Activated naive CD8-positive, alpha-beta T cell treated with anti-CD3 and anti-CD28 coated beads, Interleukin-2, amount 10 ng/mL, durations not matched to agents 7 days and 5 days (primary cell): Measurements from ENCODE around the gene TMEM151B. TPM values are rescaled to one million over a fixed set of nuclear protein-coding genes. Genes with fewer than 3 reads are reported as not detected.

Experiments used
- ATAC-seq: fragments of 150-1000 bp; cut with Tn5 transposase; one replicate; pipeline ENCODE4 v1.10.0; 2021; ENCODE audit warnings: low read depth, moderate library complexity
- POLR2A ChIA-PET: fragments of 350-600 bp; sonication (Branson Sonifier 250); formaldehyde crosslinking; loops from one replicate; lab custom pipeline; 2021; ENCODE audit warnings: antibody characterized with exemption; lab: Charles Lee
- DNase-seq: peaks from one replicate; pipeline ENCODE4 v3.0.0; 2021
- H3K27ac Mint-ChIP-seq: one replicate; pipeline ENCODE4 v1.8.0; 2022; ENCODE audit warnings: mild to moderate bottlenecking, mixed read lengths
- H3K27me3 Mint-ChIP-seq: one replicate; pipeline ENCODE4 v1.8.0; 2022; ENCODE audit warnings: mild to moderate bottlenecking, moderate library complexity, mixed read lengths
- H3K36me3 Mint-ChIP-seq: one replicate; pipeline ENCODE4 v1.8.0; 2021; ENCODE audit warnings: mild to moderate bottlenecking, mixed read lengths
- H3K4me1 Mint-ChIP-seq: one replicate; pipeline ENCODE4 v1.8.0; 2021; ENCODE audit warnings: mixed read lengths
- H3K4me3 Mint-ChIP-seq: one replicate; pipeline ENCODE4 v1.8.0; 2022; ENCODE audit warnings: mild to moderate bottlenecking, moderate library complexity, mixed read lengths
- H3K9me3 Mint-ChIP-seq: one replicate; pipeline ENCODE4 v1.8.0; 2021; ENCODE audit warnings: mixed read lengths
- total RNA-seq, 2 experiments: library from RNA; stranded (reverse); gene quantifications; one replicate each; pipeline ENCODE4 v1.2.3, GENCODE V29; 2021

Gene TMEM151B
- total RNA-seq, 2 experiments from 2014 or later, result not detected

GRCh38 chr6:44235891-44236516, 34.2 kb upstream of the TMEM151B start:
- H3K9me3 Mint-ChIP-seq, result no peaks in the 10 kb centered on the region
- POLR2A ChIA-PET, result interaction anchor here (2.1 kb wide), 1 partner anchor 11 kb away, joined by 14 read pairs; the partner anchor contains the start of gene HSP90AB1
- no peak overlapping the region for H3K4me3 Mint-ChIP-seq
- no peak for ATAC-seq
- peaks cover 16% of the 10 kb centered on the region for H3K4me1 Mint-ChIP-seq
- DNase-seq, result no peak
- peaks cover 2% of the 10 kb centered on the region for H3K36me3 Mint-ChIP-seq
- H3K27ac Mint-ChIP-seq, result no peak overlapping the region
- no peaks in the 10 kb centered on the region for H3K27me3 Mint-ChIP-seq

- H3K9me3 Mint-ChIP-seq, result no peaks in the 10 kb centered on the region
- POLR2A ChIA-PET, result interaction anchor here (1.3 to 1.5 kb wide), 4 partner anchors 10 to 18 kb away, joined by 5 to 18 read pairs (median 8); partner anchors contain the start of genes HSP90AB1 and SLC29A1
- H3K4me1 Mint-ChIP-seq, result peaks cover 16% of the 10 kb centered on the region
- peaks cover 4% of the 10 kb centered on the region for H3K27me3 Mint-ChIP-seq
- no peaks in the 10 kb centered on the region for H3K36me3 Mint-ChIP-seq
- peak overlapping the region; percentile 91 for H3K4me3 Mint-ChIP-seq
- DNase-seq (no peak), ATAC-seq (peak; percentile 72)
- H3K27ac Mint-ChIP-seq, result peak overlapping the region; percentile 94
Observed at GRCh38 chr6:44237021-44237812, 33.0 kb upstream of the TMEM151B start.

DNA sequence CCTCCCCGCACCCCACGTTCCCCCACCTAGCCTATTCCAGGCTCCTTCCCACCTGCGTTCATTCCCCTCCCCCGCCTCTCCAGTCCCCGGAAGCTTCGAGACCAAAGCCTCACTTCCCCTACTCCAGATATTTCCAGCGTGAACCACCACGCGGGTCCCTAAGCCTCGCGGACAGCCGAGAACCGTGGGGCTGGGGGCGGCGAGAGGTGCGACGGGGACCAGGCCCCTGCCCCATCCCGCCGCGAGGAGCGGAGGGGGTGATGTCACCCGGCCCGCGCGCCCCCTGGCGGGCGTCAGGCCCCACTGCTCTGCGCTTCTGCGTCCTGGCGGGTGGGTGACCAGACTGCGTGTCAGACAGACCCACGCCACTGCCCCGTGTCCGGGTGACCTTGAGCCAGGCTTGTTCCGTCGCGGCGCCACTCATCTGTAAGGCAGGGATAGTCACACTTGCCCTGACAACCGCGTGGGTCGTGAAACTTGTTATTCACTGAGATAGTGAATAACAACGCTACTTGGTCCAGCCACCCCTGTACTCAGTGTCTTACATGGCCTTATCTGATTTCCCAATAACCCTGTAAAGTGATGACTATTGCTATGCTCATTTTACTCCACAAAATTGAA, 32.3 kb upstream of the TMEM151B start:
- Mint-ChIP-seq H3K36me3 (no peaks in the 10 kb centered on the region), H3K4me1 (peaks cover 14% of the 10 kb centered on the region), H3K27me3 (peaks cover 4% of the 10 kb centered on the region), H3K4me3 (peak overlapping the region; percentile 91), H3K9me3 (no peaks in the 10 kb centered on the region), H3K27ac (peak overlapping the region; percentile 94)
- POLR2A ChIA-PET, result interaction anchor here (1.3 to 1.5 kb wide), 4 partner anchors 9 to 17 kb away, joined by 5 to 18 read pairs (median 8); partner anchors contain the start of genes HSP90AB1 and SLC29A1
- DNase-seq, result peak; percentile 91
- peak; percentile 94 for ATAC-seq

- peak overlapping the region; percentile 91 for H3K4me3 Mint-ChIP-seq
- no peaks in the 10 kb centered on the region for H3K36me3 Mint-ChIP-seq
- H3K4me1 Mint-ChIP-seq, result peaks cover 10% of the 10 kb centered on the region
- no peak for DNase-seq
- peaks cover 6% of the 10 kb centered on the region for H3K27me3 Mint-ChIP-seq
- POLR2A ChIA-PET, result no interaction called here
- no peak for ATAC-seq
- no peaks in the 10 kb centered on the region for H3K9me3 Mint-ChIP-seq
- peak overlapping the region; percentile 94 for H3K27ac Mint-ChIP-seq
Observed at GRCh38 chr6:44238687-44239350, 31.4 kb upstream of the TMEM151B start.

GRCh38 chr6:44243345-44243744, 26.9 kb upstream of the TMEM151B start:
- H3K4me3 Mint-ChIP-seq, result no peak overlapping the region
- peaks cover 20% of the 10 kb centered on the region for H3K4me1 Mint-ChIP-seq
- H3K27ac Mint-ChIP-seq, result no peak overlapping the region
- H3K27me3 Mint-ChIP-seq, result peaks cover 11% of the 10 kb centered on the region
- no peaks in the 10 kb centered on the region for H3K9me3 Mint-ChIP-seq
- H3K36me3 Mint-ChIP-seq, result peaks cover 11% of the 10 kb centered on the region
- POLR2A ChIA-PET, result interaction anchor here (1.2 kb wide), 1 partner anchor 9 kb away, joined by 5 read pairs; no protein-coding TSS in a partner anchor
- DNase-seq, result no peak
- ATAC-seq, result no peak

DNA sequence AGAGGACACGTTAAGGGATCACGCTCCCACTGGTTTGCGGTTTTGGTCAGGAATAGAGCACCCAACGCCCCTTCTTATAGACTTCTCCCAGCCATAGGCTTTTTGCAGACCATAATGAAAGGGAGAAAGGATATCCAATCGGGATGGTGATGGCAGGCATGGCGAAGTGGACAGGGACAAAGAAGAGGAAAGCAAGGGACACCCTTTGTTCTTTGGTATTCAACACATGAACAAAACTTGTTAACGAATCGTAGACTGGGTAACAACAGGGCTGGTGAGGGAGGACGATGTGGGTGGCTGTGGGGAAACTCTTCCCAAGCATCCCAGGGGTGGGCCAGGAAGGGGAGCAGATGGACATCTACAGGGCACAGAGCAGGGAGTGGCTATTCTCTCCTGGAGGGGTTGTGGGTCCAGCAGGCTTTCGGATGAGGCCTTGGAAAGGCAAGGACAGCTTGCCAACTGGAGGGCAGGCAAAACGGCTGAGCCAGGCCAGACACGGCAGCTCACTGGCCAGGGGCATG, 24.8 kb upstream of the TMEM151B start:
- H3K27me3 Mint-ChIP-seq, result peaks cover 11% of the 10 kb centered on the region
- no peak for DNase-seq
- POLR2A ChIA-PET, result interaction anchor here (1.3 to 4.2 kb wide), 5 partner anchors 11 to 83 kb away, joined by 6 to 111 read pairs (median 30); partner anchors contain the start of genes NFKBIE, SLC29A1 and SLC35B2

DNA sequence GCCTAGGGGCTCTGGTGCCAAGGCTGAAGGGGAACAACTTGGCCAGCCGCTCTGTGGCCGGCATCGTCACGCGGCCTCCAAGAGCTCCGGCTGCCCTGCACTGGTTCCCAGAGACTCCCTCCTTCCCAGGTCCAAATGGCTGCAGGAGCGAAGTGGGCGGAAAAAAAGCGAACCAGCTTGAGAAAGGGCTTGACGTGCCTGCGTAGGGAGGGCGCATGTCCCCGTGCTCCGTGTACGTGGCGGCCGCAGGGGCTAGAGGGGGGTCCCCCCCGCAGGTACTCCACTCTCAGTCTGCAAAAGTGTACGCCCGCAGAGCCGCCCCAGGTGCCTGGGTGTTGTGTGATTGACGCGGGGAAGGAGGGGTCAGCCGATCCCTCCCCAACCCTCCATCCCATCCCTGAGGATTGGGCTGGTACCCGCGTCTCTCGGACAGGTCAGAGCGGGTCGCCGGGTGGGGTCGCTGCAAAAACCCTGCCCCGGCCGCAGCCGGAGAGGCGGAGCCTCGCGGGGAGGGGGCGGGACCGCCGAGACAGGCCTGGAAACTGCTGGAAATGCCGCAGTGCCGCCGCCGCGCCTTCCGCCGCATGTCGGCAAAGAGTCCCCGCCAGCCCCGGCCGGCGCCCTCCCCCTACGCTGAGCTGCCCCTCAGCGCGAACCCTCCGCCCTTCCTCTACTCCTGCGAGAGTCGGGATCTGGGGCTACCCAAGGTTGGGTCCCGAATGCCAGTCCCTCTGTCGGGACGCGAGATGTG, 24.2 kb upstream of the TMEM151B start:
- POLR2A ChIA-PET, result interaction anchor here (0.7 to 4.2 kb wide), 23 partner anchors 8 to 1064 kb away, joined by 3 to 111 read pairs (median 6); partner anchors contain the start of genes AARS2, CDC5L, CUL9 and GTPBP2
- Mint-ChIP-seq H3K4me3 (peak overlapping the region; percentile 99), H3K4me1 (peaks cover 39% of the 10 kb centered on the region), H3K36me3 (peaks cover 26% of the 10 kb centered on the region), H3K27me3 (peaks cover 11% of the 10 kb centered on the region), H3K9me3 (no peaks in the 10 kb centered on the region), H3K27ac (peak overlapping the region; percentile 99)
- peak; percentile 92 for DNase-seq
- ATAC-seq, result peak; percentile 28

More for the DNA sequence above, 24.8 kb upstream of the TMEM151B start:
- Mint-ChIP-seq H3K9me3 (no peaks in the 10 kb centered on the region), H3K36me3 (peaks cover 25% of the 10 kb centered on the region), H3K27ac (peak overlapping the region; percentile 99), H3K4me1 (peaks cover 38% of the 10 kb centered on the region), H3K4me3 (peak overlapping the region; percentile 99)
- no peak for ATAC-seq

GRCh38 chr6:44246663-44247337, 23.4 kb upstream of the TMEM151B start, which contains the start of gene HSP90AB1:
TSS of gene HSP90AB1 (plus strand) at chr6:44247101. CDS start at chr6:44248630, 1,529 bp downstream.
- DNase-seq, result peak; percentile 90
- H3K27me3 Mint-ChIP-seq, result peaks cover 7% of the 10 kb centered on the region
- H3K4me1 Mint-ChIP-seq, result peaks cover 45% of the 10 kb centered on the region
- peak; percentile 84 for ATAC-seq
- H3K9me3 Mint-ChIP-seq, result no peaks in the 10 kb centered on the region
- peaks cover 31% of the 10 kb centered on the region for H3K36me3 Mint-ChIP-seq
- peak within 1 kb of the TSS; percentile 99 for H3K4me3 Mint-ChIP-seq
- peak within 1 kb of the TSS; percentile 99 for H3K27ac Mint-ChIP-seq
- POLR2A ChIA-PET, result interaction anchor here (0.6 to 4.2 kb wide), 25 partner anchors 9 to 1065 kb away, joined by 3 to 111 read pairs (median 6); partner anchors contain the start of genes AARS2, CDC5L, CUL9 and GTPBP2

DNA sequence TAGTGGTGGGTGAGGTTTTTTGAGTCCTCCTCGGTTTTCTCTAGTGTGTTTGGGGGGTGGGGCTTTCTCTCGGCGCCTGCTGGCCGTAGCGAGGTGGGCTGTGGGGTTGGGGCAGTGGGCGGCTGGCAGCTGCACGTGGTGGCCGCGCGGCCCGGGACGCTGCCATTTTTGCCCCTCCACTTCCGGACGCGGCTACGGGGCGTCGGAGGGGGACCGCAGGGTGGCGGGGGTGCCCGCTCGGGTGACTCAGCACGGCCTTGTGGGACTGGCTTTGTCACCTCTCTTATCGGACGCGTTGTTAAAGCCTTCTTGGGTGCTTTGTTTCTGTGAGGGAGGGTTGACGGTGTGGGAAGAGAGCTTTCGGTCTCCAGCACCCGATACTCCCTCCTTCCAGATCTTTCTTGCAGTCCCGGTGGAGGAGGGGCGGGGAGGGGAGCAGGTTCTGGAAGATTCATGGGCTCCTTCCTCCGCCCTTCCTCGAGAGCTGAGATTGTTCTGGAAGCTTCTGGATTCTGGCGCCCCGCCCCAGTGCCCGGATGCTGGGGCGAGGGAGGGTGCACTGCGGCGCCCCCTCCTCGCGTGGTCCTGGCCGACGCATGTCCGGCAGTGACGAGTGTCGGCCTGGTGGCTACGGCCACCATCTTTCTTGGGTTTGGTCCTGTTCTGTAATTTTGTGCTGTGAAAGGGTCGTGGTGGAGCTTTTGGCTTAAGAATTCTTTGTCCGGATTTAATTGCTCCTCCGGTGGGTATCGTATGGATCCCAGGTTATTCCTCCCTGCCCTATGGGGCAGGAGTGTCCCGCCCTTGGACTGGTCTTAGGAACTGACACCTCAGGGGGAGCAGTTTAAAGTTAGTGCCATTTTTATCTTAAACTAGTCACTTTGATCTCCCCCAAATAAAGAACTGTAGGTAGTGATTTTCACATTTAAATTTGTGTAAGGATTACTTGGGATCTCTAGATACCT, 22.6 kb upstream of the TMEM151B start:
- DNase-seq, result peak; percentile 89
- Mint-ChIP-seq H3K4me3 (peak overlapping the region; percentile 99), H3K27me3 (peaks cover 7% of the 10 kb centered on the region), H3K4me1 (peaks cover 47% of the 10 kb centered on the region), H3K36me3 (peaks cover 33% of the 10 kb centered on the region), H3K9me3 (no peaks in the 10 kb centered on the region), H3K27ac (peak overlapping the region; percentile 99)
- peak; percentile 49 for ATAC-seq
- POLR2A ChIA-PET, result interaction anchor here (0.6 to 4.2 kb wide), 20 partner anchors 9 to 1065 kb away, joined by 3 to 111 read pairs (median 6); partner anchors contain the start of genes AARS2, CDC5L, CUL9 and GTPBP2

- POLR2A ChIA-PET, result interaction anchor here (3.5 to 4.2 kb wide), 3 partner anchors 8 to 25 kb away, joined by 30 to 111 read pairs (median 44); partner anchors contain the start of genes NFKBIE, SLC29A1 and SLC35B2
- peak overlapping the region; percentile 99 for H3K27ac Mint-ChIP-seq
- DNase-seq, result no peak
Observed at GRCh38 chr6:44248579-44248978, 21.7 kb upstream of the TMEM151B start.

More at GRCh38 chr6:44248579-44248978, 21.7 kb upstream of the TMEM151B start:
- Mint-ChIP-seq H3K36me3 (peaks cover 38% of the 10 kb centered on the region), H3K27me3 (peaks cover 7% of the 10 kb centered on the region), H3K4me3 (peak overlapping the region; percentile 99), H3K4me1 (peaks cover 50% of the 10 kb centered on the region), H3K9me3 (no peaks in the 10 kb centered on the region)
- no peak for ATAC-seq
